Measurements from ENCODE around the gene HSPB6. TPM values are rescaled to one million over a fixed set of nuclear protein-coding genes. Genes with fewer than 3 reads are reported as not detected.
"Not testable (repeated sequence)": the region's sequence is repeated elsewhere in the genome, so short reads cannot be mapped to it uniquely, and the experiment has no call there.

Gene HSPB6
- total RNA-seq, 1 experiment from 2014 or later, result 0.37 TPM

- Histone ChIP-seq H3K18ac (ENCODE audit: insufficient read length, low read depth, low read length) (no peak overlapping the region), H4K91ac (ENCODE audit: insufficient read length, low read depth, low read length) (no peak overlapping the region), H3K4me1 (ENCODE audit: insufficient read depth, low read length) (peaks cover 5% of the 10 kb centered on the region; the same call in 1 of the 2 replicates), H2BK12ac (ENCODE audit: insufficient read length, low read depth, low read length) (no peak overlapping the region), H3K23me2 (ENCODE audit: insufficient read length, low read depth, low read length, poor library complexity, severe bottlenecking) (peaks cover 5% of the 10 kb centered on the region), H3K14ac (ENCODE audit: insufficient read depth, low read length) (no peak overlapping the region), H4K8ac (replicated peaks; ENCODE audit: insufficient read length, low read depth, low read length) (no peak overlapping the region), H2AFZ (ENCODE audit: low read length) (no peak overlapping the region), H3K27ac (ENCODE audit: insufficient read length, low read depth, low read length) (no peak overlapping the region), H3K79me2 (ENCODE audit: insufficient read depth, low read length) (no peaks in the 10 kb centered on the region), H2BK20ac (ENCODE audit: low read depth, low read length, poor library complexity, severe bottlenecking) (no peak overlapping the region), H2BK15ac (ENCODE audit: low read depth, low read length) (no peak overlapping the region), H4K20me1 (ENCODE audit: control insufficient read depth, insufficient read depth, insufficient read length) (no peaks in the 10 kb centered on the region), H3K27me3 (ENCODE audit: insufficient read depth, low read length) (no peaks in the 10 kb centered on the region), H3K4me2 (ENCODE audit: insufficient read depth, insufficient read length, low read length) (no peak overlapping the region), H3K23ac (ENCODE audit: insufficient read length, low read depth, low read length) (no peak overlapping the region), H2BK120ac (ENCODE audit: low read depth, low read length, poor library complexity, severe bottlenecking) (no peak overlapping the region), H3K9me3 (ENCODE audit: control insufficient read depth, low read depth, low read length) (no peaks in the 10 kb centered on the region), H3K4ac (ENCODE audit: low read depth, low read length) (no peak overlapping the region), H3K56ac (ENCODE audit: insufficient read length, low read depth, low read length) (no peak overlapping the region), H3K9ac (ENCODE audit: extremely low read depth, insufficient read length, low read length) (no peak overlapping the region), H2BK5ac (ENCODE audit: insufficient read length, low read length) (no peak overlapping the region), H3T11ph (ENCODE audit: low read length) (no peak overlapping the region), H3K79me1 (ENCODE audit: insufficient read depth, low read depth, low read length, poor library complexity, severe bottlenecking) (no peaks in the 10 kb centered on the region), H2AK5ac (ENCODE audit: insufficient read length, low read length) (no peak overlapping the region), H4K5ac (ENCODE audit: insufficient read length, low read depth, low read length) (no peak overlapping the region)
- no CpG with 5 or more reads among the region's 9 CpGs for WGBS (ENCODE audit: extremely low coverage, insufficient read length, low lambda C conversion rate)
- no peaks in the 10 kb centered on the region for H3K9me3 Mint-ChIP-seq
- H3K4me3 Mint-ChIP-seq, result no peak overlapping the region
- H3K27me3 Mint-ChIP-seq (ENCODE audit: low read depth), result peaks cover 44% of the 10 kb centered on the region
- DNase-seq, result no peak
- H3K4me1 Mint-ChIP-seq, result peaks cover 26 to 31% of the 10 kb centered on the region in 2 experiments
- H3K27ac Mint-ChIP-seq, result no peak overlapping the region
- no peak for TF ChIP-seq CTCF (conservative IDR thresholded peaks at IDR 0.05)
- peaks cover 4 to 15% (median 9%) of the 10 kb centered on the region in 3 experiments for H3K36me3 Mint-ChIP-seq (ENCODE audit: insufficient read depth in 1 of 3, low read depth in 3 of 3)
These were observed 16.4 kb upstream of the HSPB6 start for GRCh38 chr19:35773020-35773806.

- H3K27ac ChIP-seq (ENCODE audit: insufficient read length, low read depth, low read length); H3K4me1 ChIP-seq (ENCODE audit: insufficient read depth, low read length); H3K27ac Mint-ChIP-seq; H4K91ac ChIP-seq (ENCODE audit: insufficient read length, low read depth, low read length); H4K8ac ChIP-seq (replicated peaks; ENCODE audit: insufficient read length, low read depth, low read length); H3K18ac ChIP-seq (ENCODE audit: insufficient read length, low read depth, low read length); H2AFZ ChIP-seq (ENCODE audit: low read length); H2AK5ac ChIP-seq (ENCODE audit: insufficient read length, low read length); H3K9ac ChIP-seq (ENCODE audit: extremely low read depth, insufficient read length, low read length); H2BK5ac ChIP-seq (ENCODE audit: insufficient read length, low read length); H3K9me3 ChIP-seq (ENCODE audit: control insufficient read depth, low read depth, low read length); H3K14ac ChIP-seq (ENCODE audit: insufficient read depth, low read length); H4K5ac ChIP-seq (ENCODE audit: insufficient read length, low read depth, low read length); H3T11ph ChIP-seq (ENCODE audit: low read length); H3K23me2 ChIP-seq (ENCODE audit: insufficient read length, low read depth, low read length, poor library complexity, severe bottlenecking); H2BK15ac ChIP-seq (ENCODE audit: low read depth, low read length); H3K79me2 ChIP-seq (ENCODE audit: insufficient read depth, low read length); H3K23ac ChIP-seq (ENCODE audit: insufficient read length, low read depth, low read length); H2BK12ac ChIP-seq (ENCODE audit: insufficient read length, low read depth, low read length); H4K20me1 ChIP-seq (ENCODE audit: control insufficient read depth, insufficient read depth, insufficient read length); H3K79me1 ChIP-seq (ENCODE audit: insufficient read depth, low read depth, low read length, poor library complexity, severe bottlenecking); H3K9me3 Mint-ChIP-seq; H2BK120ac ChIP-seq (ENCODE audit: low read depth, low read length, poor library complexity, severe bottlenecking); H2BK20ac ChIP-seq (ENCODE audit: low read depth, low read length, poor library complexity, severe bottlenecking); H3K27me3 ChIP-seq (ENCODE audit: insufficient read depth, low read length); H3K4me3 Mint-ChIP-seq; H3K4ac ChIP-seq (ENCODE audit: low read depth, low read length); H3K56ac ChIP-seq (ENCODE audit: insufficient read length, low read depth, low read length); DNase-seq; H3K4me2 ChIP-seq (ENCODE audit: insufficient read depth, insufficient read length, low read length): not testable (repeated sequence)
- peaks cover 40% of the 10 kb centered on the region for H3K27me3 Mint-ChIP-seq (ENCODE audit: low read depth)
- peaks cover 4 to 17% (median 9%) of the 10 kb centered on the region in 3 experiments for H3K36me3 Mint-ChIP-seq (ENCODE audit: insufficient read depth in 1 of 3, low read depth in 3 of 3)
- WGBS (ENCODE audit: extremely low coverage, insufficient read length, low lambda C conversion rate), result no CpG with 5 or more reads among the region's 5 CpGs
- peaks cover 27 to 30% of the 10 kb centered on the region in 2 experiments for H3K4me1 Mint-ChIP-seq
These were observed 15.5 kb upstream of the HSPB6 start for GRCh38 chr19:35772362-35772761.

Measured in H9 (cell line).